Tibial artery (tissue), 4 donors: Measurements from ENCODE around the gene CCDC57.
A peak's percentile ranks its signal among the peaks of the same experiment; 100 is the strongest.

ENCODE experiments used
- DNase-seq, 2 donors: peaks; one replicate each; pipeline ENCODE4 v3.0.0-alpha.2; 2019
- H3K27ac ChIP-seq, 2 donors: fragments of 200-600 bp; sonication (generic) in 1 of 2; 1 replicate in 1 of 2; 2 replicates in 1 of 2; pipeline ENCODE4 v1.5.1; 2018 to 2019; ENCODE audit warnings: mild to moderate bottlenecking in 1 of 2
- H3K27me3 ChIP-seq, 2 donors: fragments of 200-600 bp; sonication (generic) in 1 of 2; one replicate each; pipeline versions ENCODE4 v1.5.1 to v1.6.0; 2016 to 2019
- H3K36me3 ChIP-seq, 3 donors: fragments of 200-600 bp; sonication (generic) in 2 of 3; one replicate each; pipeline ENCODE4 v1.5.1; 2016 to 2019; ENCODE audit warnings: mild to moderate bottlenecking in 2 of 3
- H3K4me1 ChIP-seq, 4 donors: fragments of 200-600 bp; sonication (generic) in 2 of 4; 1 replicate in 3 of 4; 2 replicates in 1 of 4; pipeline ENCODE4 v1.5.1; 2016 to 2019
- H3K4me3 ChIP-seq, 2 donors: fragments of 200-600 bp; sonication (generic) in 1 of 2; 1 replicate in 1 of 2; 2 replicates in 1 of 2; pipeline ENCODE4 v1.5.1; 2018 to 2019; ENCODE audit warnings: mild to moderate bottlenecking in 2 of 2
- H3K9me3 ChIP-seq, 3 donors: fragments of 200-600 bp; sonication (generic) in 1 of 3; one replicate each; pipeline ENCODE4 v1.5.1; 2016 to 2019
- CTCF ChIP-seq, 2 experiments: fragments of 200-600 bp in 1 of 2; fragments of 450-650 bp in 1 of 2; IDR thresholded peaks; one replicate each; pipeline ENCODE4 v1.5.1; 2017 to 2019; ENCODE audit warnings: antibody characterized with exemption in 2 of 2, mild to moderate bottlenecking in 1 of 2, moderate library complexity in 1 of 2
- intact Hi-C: fragments of 100-400 bp; cut with DNase I; formaldehyde crosslinking; loops from one replicate; pipeline ENCODE4 v1.15.0; 2023; ENCODE audit warnings: low total_unique reads

Gene CCDC57

GRCh38 chr17:82250868-82251500 is 38.3 kb upstream of the CCDC57 start:
- intact Hi-C loops: no loop called here
- Histone ChIP-seq H3K36me3 (peaks cover 88 to 100% (median 91%) of the 10 kb centered on the region in 3 donors), H3K27me3 (no peaks in the 10 kb centered on the region), H3K4me1 (peaks cover 0 to 21% (median 16%) of the 10 kb centered on the region in 4 donors), H3K27ac (no peak overlapping the region), H3K4me3 (no peak overlapping the region), H3K9me3 (no peaks in the 10 kb centered on the region)
- no peak for DNase-seq
- no peak for TF ChIP-seq CTCF (IDR thresholded peaks at IDR 0.05)

DNA sequence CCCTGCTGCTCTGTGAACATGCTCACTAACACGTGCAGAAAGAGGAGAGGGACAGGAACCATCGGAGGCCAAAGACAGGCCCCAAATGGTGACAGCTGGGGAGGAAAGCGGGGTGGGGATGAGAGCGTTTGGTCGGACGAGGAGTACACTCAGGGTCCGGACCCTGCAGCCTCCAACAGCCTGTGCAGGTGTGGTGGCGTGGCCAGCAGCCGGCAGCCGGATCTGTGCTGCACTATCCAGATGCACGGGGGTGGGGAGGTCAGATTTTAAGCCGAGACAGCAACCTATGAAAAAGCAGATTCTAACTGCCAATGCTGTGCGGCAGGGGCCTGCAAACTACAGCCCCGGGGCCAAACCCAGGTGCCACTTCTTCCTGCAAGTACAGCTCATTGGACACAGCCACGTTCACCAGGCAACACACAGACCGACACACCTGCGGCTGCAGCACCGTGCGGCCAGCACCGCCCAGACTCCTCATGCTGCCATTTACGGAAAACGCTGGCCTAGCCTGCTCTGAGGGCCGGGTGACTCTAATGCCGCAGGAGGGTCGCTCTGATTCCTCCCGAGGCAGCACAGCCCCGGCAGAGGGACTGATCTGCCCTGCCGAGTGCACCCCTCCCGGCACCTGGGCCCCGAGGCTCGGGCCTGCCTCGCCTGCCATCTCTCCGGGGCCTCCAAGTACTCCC is 37.4 kb upstream of the CCDC57 start:
- intact Hi-C loops: loop anchor here (10.0 kb wide), 1 partner anchor 45 kb away; no protein-coding TSS in a partner anchor
- Histone ChIP-seq H3K36me3 (peaks cover 88 to 100% (median 92%) of the 10 kb centered on the region in 3 donors), H3K27ac (no peak overlapping the region), H3K4me1 (peaks cover 0 to 23% (median 18%) of the 10 kb centered on the region in 4 donors), H3K9me3 (no peaks in the 10 kb centered on the region), H3K27me3 (no peaks in the 10 kb centered on the region), H3K4me3 (no peak overlapping the region)
- DNase-seq: no peak
- no peak for TF ChIP-seq CTCF (IDR thresholded peaks at IDR 0.05)

DNA sequence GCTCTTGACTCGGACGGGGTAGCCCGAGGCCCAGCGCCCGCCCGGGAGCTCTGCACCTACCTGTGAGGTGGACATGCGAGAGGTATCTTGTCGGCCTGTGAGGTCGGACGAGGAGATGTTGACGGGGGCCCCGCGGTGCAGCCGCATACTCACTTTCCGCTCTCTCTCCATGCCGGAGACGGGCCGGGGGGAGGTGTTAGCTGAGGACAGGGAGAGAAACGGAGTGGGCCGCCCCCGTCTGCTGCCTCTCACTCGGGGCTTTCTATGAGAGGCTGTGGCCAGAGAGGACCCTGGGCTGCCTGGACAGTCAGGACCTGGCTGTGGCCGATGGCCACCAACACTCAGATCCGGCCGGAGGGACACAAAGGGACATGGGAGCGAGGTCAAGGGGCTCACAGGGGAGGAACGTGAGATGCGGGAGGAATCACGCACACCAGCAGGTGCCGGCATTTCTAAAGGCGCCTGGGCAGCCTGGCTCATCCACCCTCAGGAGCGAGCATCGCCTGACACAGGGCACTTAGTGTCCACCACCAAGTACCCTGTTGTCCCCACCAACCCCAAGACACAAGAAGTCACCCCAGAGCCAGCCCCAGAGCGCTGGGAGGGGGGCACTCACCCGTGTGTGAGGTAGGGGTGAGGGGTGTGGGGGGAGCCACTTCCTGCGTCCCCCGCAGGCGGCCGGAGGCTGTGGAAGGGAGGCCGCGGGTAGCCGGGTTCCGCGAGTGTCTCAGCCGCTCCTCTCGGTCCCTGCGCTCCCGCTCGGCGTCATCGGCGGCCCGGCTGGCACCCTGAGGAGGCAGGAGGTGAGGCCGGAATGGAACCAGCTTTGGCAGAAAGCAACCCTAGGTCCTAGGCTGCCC is 36.4 kb upstream of the CCDC57 start:
- H3K36me3 ChIP-seq: peaks cover 90 to 100% (median 92%) of the 10 kb centered on the region in 3 donors
- DNase-seq: no peak
- H3K27me3 ChIP-seq: no peaks in the 10 kb centered on the region
- no peak overlapping the region for H3K27ac ChIP-seq
- no peak for TF ChIP-seq CTCF (IDR thresholded peaks at IDR 0.05)
- peaks cover 0 to 23% (median 18%) of the 10 kb centered on the region in 4 donors for H3K4me1 ChIP-seq
- intact Hi-C loops: loop anchor here (10.0 kb wide), 1 partner anchor 46 kb away; no protein-coding TSS in a partner anchor
- no peaks in the 10 kb centered on the region for H3K9me3 ChIP-seq
- H3K4me3 ChIP-seq: no peak overlapping the region

DNA sequence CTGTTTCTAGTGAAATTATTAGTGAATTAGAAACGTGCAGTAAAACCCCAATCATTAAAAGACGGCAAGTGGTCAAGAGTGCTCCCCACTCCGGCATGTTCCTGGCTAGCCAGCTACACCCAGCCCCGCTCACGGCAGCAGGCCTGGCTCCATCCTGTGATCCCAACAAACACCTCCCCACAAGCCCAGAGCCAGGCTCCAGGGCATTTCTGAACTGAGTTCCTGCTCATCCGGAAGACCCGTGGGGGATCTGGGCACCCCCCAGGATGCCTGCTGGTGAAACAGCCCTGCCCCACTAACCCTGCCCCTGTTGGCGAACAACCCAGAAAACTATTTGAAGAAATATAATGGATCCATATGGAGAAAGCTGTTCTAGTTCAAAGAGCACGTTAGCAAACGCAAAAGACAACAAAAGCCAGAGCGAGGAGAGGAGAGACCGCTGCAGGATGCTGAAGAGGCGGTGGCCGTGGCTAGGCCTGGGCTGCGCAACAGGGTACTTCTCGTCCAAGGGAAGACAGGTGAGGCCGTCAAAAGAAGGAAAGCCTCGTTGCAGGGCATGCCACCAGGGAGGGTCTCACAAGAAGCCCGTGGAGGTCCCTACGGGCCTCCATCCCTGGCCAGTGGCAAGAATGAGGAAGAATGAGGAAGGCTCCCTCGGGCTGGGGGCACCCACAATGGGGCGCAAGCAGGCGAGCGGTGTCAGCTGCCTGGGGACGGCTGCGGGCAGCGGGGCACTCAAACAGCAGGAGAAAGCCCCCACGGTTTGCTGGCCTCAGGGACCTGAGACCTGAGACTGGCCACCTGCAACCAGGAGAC is 35.4 kb upstream of the CCDC57 start:
- Histone ChIP-seq H3K9me3 (no peaks in the 10 kb centered on the region), H3K4me3 (no peak overlapping the region), H3K36me3 (peaks cover 87 to 100% (median 92%) of the 10 kb centered on the region in 3 donors), H3K4me1 (peaks cover 0 to 30% (median 23%) of the 10 kb centered on the region in 4 donors), H3K27me3 (no peaks in the 10 kb centered on the region), H3K27ac (peak overlapping the region; percentile 59 to 74)
- intact Hi-C loops: loop anchor here (10.0 kb wide), 1 partner anchor 47 kb away; no protein-coding TSS in a partner anchor
- TF ChIP-seq CTCF (IDR thresholded peaks at IDR 0.05): no peak
- DNase-seq: no peak
